Activated naive CD4-positive, alpha-beta T cell treated with anti-CD3 and anti-CD28 coated beads for 36 hours (primary cell): ENCODE results near the gene MACF1. TPM values are rescaled to one million over a fixed set of nuclear protein-coding genes. Genes with fewer than 3 reads are reported as not detected.
"Not testable (repeated sequence)": the region's sequence is repeated elsewhere in the genome, so short reads cannot be mapped to it uniquely, and the experiment has no call there.

Experiments used
- CTCF ChIA-PET: fragments of 350-600 bp; sonication (Branson Sonifier 250); formaldehyde crosslinking; loops from one replicate; lab custom pipeline; 2021; ENCODE audit warnings: antibody characterized with exemption; lab: Charles Lee
- DNase-seq: peaks from one replicate; pipeline ENCODE4 v3.0.0-alpha.2; 2020
- H3K27ac Mint-ChIP-seq: one replicate; pipeline ENCODE4 v1.8.0; 2021; ENCODE audit warnings: mild to moderate bottlenecking, mixed read lengths
- H3K27me3 Mint-ChIP-seq: one replicate; pipeline ENCODE4 v1.8.0; 2021; ENCODE audit warnings: low read depth, mixed read lengths
- H3K36me3 Mint-ChIP-seq: one replicate; pipeline ENCODE4 v1.8.0; 2021; ENCODE audit warnings: low read depth, mixed read lengths
- H3K4me1 Mint-ChIP-seq: one replicate; pipeline ENCODE4 v1.8.0; 2021; ENCODE audit warnings: low read depth, mixed read lengths
- H3K4me3 Mint-ChIP-seq: one replicate; pipeline ENCODE4 v1.8.0; 2021; ENCODE audit warnings: mild to moderate bottlenecking, moderate library complexity, mixed read lengths
- H3K9me3 Mint-ChIP-seq: one replicate; pipeline ENCODE4 v1.8.0; 2021; ENCODE audit warnings: mixed read lengths
- intact Hi-C: fragments of 100-400 bp; cut with micrococcal nuclease; formaldehyde crosslinking; loops from one replicate; pipeline ENCODE4 v1.15.1; 2023
- total RNA-seq, 2 experiments: library from RNA; stranded (reverse); gene quantifications; one replicate each; pipeline ENCODE4 v1.2.3, GENCODE V29; 2021

Gene MACF1
- total RNA-seq, 2 experiments from 2014 or later: 174 to 179 TPM

DNA sequence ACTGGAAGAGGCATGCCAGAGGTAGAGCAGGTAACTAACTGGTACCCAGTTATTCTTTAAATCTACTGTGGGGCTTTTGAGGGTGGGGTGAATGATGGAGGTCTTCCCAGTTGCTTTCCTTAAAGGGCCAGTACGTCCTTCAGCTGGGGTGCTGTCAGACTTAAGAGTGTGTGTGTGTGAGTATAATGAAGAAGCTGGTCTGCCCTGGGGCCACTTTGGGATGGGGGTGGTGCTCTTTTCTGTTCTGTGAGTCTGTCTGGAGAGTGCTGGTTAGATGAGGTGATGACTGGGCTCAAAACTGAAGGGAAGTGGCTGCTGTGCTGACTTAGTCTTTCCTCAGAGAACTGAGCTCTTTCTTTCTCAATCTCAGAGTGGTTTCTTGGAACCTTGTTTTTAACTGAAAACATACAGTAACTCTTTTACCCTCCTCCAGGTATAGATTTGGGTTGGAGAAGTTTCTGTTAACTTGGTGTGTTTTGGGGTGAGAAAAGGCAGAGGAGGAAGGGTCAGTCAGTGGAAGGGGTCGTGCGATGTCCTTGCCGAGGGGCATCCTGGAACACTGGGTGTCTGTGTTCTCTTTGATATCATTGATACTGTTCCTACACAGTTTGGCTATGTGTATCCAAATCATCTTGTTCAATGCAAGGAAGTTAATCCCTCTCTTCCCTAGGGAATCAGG, 746 bp downstream of the MACF1 start:
- Mint-ChIP-seq H3K36me3 (peaks cover 10% of the 10 kb centered on the region), H3K4me3 (peak overlapping the region; percentile 81), H3K4me1 (peaks cover 48% of the 10 kb centered on the region), H3K27me3 (no peaks in the 10 kb centered on the region), H3K27ac (peak overlapping the region; percentile 98), H3K9me3 (no peaks in the 10 kb centered on the region)
- intact Hi-C loops: loop anchor here (1.0 kb wide), 2 partner anchors 8 to 13 kb away; no protein-coding TSS in a partner anchor
- CTCF ChIA-PET: interaction anchor here (0.7 to 7.9 kb wide), 13 partner anchors 10 to 1176 kb away, joined by 3 to 100 read pairs (median 5); no protein-coding TSS in a partner anchor
- peak; percentile 83 for DNase-seq

DNA sequence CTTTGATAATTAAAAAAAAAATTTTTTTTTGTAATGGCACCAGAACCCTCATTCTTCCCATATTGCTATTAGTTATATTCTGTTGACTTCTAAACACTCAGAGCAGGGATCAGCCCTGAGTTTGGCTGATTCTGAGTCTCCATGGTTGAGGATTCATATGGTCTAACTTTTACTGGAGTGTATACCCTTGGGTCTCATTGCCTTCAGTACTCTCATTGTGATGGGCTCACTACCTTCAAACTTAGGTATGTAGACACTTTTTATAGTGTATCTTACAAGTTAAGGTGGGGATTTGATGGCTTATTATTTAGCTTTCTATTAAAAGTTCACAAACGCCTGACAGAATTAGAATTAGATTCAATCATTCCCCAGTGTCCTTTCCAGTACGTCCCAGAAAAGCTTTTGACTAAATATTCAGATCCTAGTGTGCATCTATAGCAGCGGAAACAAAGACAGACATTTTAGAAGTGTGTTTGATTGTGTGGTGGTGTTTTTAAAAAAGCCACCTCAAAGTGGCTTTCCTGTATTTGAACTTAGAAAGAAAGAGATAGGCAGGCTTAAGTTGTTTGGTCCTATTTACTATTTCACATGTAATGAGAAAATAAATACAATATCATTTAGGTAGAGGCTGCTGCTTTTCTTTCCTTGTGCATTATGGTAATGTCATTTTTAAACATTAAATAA, 1.4 kb downstream of the MACF1 start:
- intact Hi-C loops: loop anchor here (1.0 kb wide), 2 partner anchors 9 to 14 kb away; no protein-coding TSS in a partner anchor
- Mint-ChIP-seq H3K4me3 (peak overlapping the region; percentile 81), H3K9me3 (peaks cover 2% of the 10 kb centered on the region), H3K27ac (peak overlapping the region; percentile 98), H3K4me1 (peaks cover 44% of the 10 kb centered on the region), H3K36me3 (peaks cover 14% of the 10 kb centered on the region), H3K27me3 (no peaks in the 10 kb centered on the region)
- CTCF ChIA-PET: interaction anchor here (0.8 to 7.9 kb wide), 11 partner anchors 10 to 155 kb away, joined by 3 to 100 read pairs (median 6); no protein-coding TSS in a partner anchor
- no peak for DNase-seq

DNA sequence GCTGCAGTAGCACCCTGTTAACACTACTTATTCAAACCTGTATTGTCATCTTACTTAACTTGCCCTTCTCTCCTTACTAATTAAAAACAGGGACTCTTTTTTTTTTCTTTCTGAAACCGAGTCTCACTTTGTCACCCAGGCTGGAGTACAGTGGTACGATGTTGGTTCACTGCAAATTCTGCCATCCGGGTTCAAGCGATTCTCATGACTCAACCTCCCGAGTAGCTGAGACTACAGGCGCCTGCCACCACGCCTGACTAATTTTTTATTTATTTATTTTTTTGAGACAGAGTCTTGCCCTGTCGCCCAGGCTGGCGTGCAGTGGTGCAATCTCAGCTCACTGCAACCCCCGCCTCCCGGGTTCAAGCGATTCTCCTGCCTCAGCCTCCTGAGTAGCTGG, 3.9 kb downstream of the MACF1 start:
- CTCF ChIA-PET: interaction anchor here (0.6 to 7.9 kb wide), 6 partner anchors 9 to 51 kb away, joined by 3 to 100 read pairs (median 4); no protein-coding TSS in a partner anchor
- Mint-ChIP-seq H3K4me1 (peaks cover 37% of the 10 kb centered on the region), H3K27ac (peak overlapping the region; percentile 70), H3K36me3 (peaks cover 14% of the 10 kb centered on the region)
- DNase-seq, H3K4me3 Mint-ChIP-seq, H3K27me3 Mint-ChIP-seq, H3K9me3 Mint-ChIP-seq, intact Hi-C loops: not testable (repeated sequence)

DNA sequence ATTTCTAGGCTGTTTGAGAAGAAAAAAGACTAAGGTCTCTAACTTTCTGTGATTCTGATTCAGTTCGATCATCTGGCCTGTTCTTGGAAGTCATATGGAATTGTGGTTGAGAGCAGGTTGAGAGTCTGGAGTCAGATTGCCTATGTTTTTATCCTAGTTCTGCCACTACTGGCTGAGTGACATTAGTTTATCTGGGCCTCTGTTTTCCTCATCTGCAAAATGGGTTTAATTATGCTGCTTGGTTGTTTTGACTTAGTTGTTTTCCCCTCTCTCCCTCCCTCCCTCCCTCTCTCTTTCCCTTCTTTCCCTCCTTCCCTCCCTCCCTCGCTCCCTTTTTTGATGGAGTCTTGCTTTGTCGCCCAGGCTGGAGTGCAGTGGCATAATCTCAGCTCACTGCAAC, 6.2 kb downstream of the MACF1 start:
- DNase-seq: no peak
- Mint-ChIP-seq H3K9me3 (peaks cover 2% of the 10 kb centered on the region), H3K4me3 (no peak overlapping the region), H3K4me1 (peaks cover 46% of the 10 kb centered on the region), H3K27ac (no peak overlapping the region), H3K27me3 (no peaks in the 10 kb centered on the region), H3K36me3 (peaks cover 13% of the 10 kb centered on the region)
- CTCF ChIA-PET: interaction anchor here (0.6 to 7.9 kb wide), 2 partner anchors 17 to 615 kb away, joined by 4 to 100 read pairs; no protein-coding TSS in a partner anchor
- intact Hi-C loops: no loop called here

DNA sequence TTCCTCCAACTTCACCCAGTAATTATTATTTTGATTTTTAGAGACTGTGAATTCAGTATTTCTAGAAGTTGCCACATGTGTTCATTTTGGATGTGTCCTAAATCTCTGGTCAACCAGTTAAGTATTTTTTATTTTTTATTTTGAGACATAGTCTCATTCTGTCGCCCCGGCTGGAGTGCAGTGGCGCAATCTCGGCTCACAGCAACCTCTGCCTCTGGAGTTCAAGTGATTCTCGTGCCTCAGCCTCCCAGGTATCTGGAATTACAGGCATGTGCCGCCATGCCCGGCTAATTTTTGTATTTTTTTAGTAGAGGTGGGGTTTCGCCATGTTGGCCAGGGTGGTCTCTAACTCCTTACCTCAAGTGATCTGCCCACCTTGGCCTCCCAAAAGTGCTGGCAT, 8.0 kb downstream of the MACF1 start:
- H3K27ac Mint-ChIP-seq: no peak overlapping the region
- peaks cover 2% of the 10 kb centered on the region for H3K9me3 Mint-ChIP-seq
- peaks cover 46% of the 10 kb centered on the region for H3K4me1 Mint-ChIP-seq
- no peaks in the 10 kb centered on the region for H3K27me3 Mint-ChIP-seq
- H3K4me3 Mint-ChIP-seq: no peak overlapping the region
- CTCF ChIA-PET: interaction anchor here (0.7 to 4.9 kb wide), 2 partner anchors 20 to 46 kb away, joined by 3 to 55 read pairs; no protein-coding TSS in a partner anchor
- no peak for DNase-seq
- H3K36me3 Mint-ChIP-seq: peaks cover 11% of the 10 kb centered on the region
- intact Hi-C loops: no loop called here

DNA sequence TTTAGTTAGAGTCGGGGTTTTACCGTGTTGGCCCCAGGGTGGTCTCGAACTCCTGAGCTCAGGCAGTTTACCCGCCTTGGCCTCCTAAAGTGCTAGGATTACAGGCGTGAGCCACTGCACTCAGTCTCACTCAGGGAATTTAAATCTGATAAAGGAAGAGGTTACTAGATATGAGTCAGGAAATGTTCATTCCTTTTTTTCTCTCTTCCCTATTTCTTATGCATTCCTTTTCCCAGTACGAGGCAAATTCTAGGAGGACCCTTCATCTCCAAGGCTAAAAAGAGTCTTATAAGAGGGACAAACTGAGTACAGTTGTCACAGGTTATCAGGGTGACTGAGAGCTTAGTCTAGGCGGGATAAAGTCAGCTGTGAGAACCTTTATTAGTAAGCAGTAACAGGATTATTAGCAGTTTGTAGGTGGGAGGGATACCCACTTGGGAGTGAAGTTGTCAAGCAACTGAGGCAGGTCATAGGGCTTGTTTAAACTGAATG, 9.1 kb downstream of the MACF1 start:
- Mint-ChIP-seq H3K27ac (peak overlapping the region; percentile 56), H3K4me3 (no peak overlapping the region), H3K9me3 (peaks cover 2% of the 10 kb centered on the region), H3K27me3 (no peaks in the 10 kb centered on the region), H3K4me1 (peaks cover 50% of the 10 kb centered on the region), H3K36me3 (peaks cover 12% of the 10 kb centered on the region)
- intact Hi-C loops: loop anchor here (2.0 kb wide), 1 partner anchor 17 kb away; no protein-coding TSS in a partner anchor
- DNase-seq: no peak
- CTCF ChIA-PET: interaction anchor here (0.5 to 4.9 kb wide), 6 partner anchors 8 to 56 kb away, joined by 3 to 55 read pairs (median 6); partner anchors contain the start of gene MACF1

DNA sequence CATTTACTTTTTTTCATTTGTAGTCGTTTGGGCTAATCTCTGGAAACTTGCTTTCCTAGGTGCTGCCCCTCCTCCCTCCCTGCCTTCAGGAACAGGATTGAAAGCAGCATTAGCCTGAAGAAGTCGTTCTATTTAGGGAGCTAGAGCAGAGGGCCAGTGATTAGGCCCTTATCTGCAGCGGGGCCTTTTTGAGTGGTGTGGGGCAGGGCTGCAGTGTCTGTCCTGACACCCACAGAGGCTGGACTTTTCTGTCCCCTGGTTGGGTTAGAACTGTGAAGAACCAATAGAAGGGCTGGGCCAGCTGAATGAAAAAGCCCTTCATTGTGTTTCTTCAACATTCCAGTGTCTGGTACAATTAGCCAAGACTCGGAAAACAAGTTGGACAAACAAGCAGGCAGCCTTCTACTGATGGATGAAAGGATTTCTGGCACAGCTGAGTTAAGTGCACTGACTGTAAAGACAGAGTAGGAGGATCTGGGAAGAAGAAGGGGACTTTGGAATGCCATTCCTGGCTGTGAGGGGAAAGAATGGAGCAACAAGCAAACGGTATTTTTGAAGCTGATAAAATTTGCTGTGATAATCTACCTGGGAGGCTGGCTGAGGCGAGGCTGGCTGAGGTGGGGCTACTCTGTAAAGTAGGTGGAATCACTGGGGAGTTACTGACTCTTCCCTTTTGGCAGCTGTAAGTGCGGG, 9.7 kb downstream of the MACF1 start:
- Mint-ChIP-seq H3K27me3 (no peaks in the 10 kb centered on the region), H3K9me3 (peaks cover 2% of the 10 kb centered on the region), H3K4me1 (peaks cover 56% of the 10 kb centered on the region), H3K4me3 (peak overlapping the region; percentile 32), H3K36me3 (peaks cover 12% of the 10 kb centered on the region), H3K27ac (peak overlapping the region; percentile 35)
- intact Hi-C loops: loop anchor here (2.0 kb wide), 1 partner anchor 17 kb away; no protein-coding TSS in a partner anchor
- DNase-seq: no peak
- CTCF ChIA-PET: interaction anchor here (0.6 to 4.9 kb wide), 8 partner anchors 9 to 43 kb away, joined by 4 to 55 read pairs (median 8); partner anchors contain the start of gene MACF1

DNA sequence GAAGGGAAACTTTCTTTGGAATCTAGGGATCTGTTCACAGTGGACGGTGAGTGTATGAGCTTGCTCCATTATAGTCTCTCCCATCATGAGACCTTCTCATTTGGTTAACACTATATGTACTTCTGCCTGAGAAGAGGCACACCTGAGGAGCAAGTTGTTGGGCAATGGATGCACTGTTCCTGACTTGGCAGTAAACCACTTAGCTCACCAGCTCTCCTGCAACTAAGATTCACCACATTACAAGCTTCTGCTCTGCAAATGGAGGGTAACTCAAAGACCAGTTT, 10.2 kb downstream of the MACF1 start:
- Mint-ChIP-seq H3K9me3 (peaks cover 2% of the 10 kb centered on the region), H3K27me3 (no peaks in the 10 kb centered on the region), H3K36me3 (peaks cover 10% of the 10 kb centered on the region), H3K4me3 (peak overlapping the region; percentile 89), H3K4me1 (peaks cover 57% of the 10 kb centered on the region), H3K27ac (peak overlapping the region; percentile 93)
- intact Hi-C loops: loop anchor here (2.0 kb wide), 1 partner anchor 16 kb away; no protein-coding TSS in a partner anchor
- CTCF ChIA-PET: interaction anchor here (0.6 to 4.9 kb wide), 8 partner anchors 9 to 43 kb away, joined by 4 to 55 read pairs (median 8); partner anchors contain the start of gene MACF1
- DNase-seq: no peak

DNA sequence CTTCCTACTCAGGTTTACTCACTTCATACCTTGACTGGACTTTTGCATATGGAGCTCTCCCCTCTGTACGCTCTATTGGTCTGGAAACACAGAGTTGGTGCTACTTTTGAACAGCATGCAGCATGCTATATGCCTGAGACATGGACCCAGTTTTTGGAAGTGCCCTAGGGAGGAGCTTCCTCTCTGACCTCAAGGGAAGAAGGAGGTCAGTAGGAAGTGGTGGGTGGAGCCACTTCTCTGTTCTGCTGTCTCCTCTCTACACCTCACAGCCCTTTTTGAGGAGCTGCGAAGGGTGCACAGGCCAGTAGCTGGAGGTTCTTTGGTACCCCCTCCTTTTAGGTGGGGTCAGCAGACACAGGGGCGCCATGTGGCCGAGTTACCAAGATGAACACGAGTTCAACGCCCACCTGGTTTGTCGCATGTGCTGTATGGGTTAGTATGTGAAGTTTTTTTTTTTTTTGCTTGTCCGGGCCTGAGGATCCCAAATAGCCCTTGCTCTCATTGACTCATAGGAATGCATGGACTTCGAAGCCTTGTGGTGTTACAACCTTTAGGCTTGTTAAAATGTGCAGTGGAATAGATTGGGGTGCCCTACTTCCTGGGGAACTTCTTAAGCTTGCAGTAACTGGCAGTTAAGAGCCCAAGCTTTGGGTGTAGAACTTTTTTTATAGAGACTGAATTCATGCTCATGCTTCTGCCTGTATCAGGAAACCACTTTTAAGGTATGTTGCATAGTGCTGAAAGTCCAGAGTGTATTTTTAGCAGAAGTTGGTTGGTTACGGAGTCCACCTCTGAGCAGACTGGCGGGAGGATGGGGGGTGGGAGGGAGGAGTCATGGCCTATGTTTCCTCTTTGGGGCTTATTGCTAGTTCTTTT, 10.7 kb downstream of the MACF1 start:
- H3K9me3 Mint-ChIP-seq: peaks cover 2% of the 10 kb centered on the region
- peaks cover 9% of the 10 kb centered on the region for H3K36me3 Mint-ChIP-seq
- peak; percentile 64 for DNase-seq
- no peaks in the 10 kb centered on the region for H3K27me3 Mint-ChIP-seq
- intact Hi-C loops: loop anchor here (1.0 to 5.0 kb wide), 4 partner anchors 16 to 33 kb away; no protein-coding TSS in a partner anchor
- peaks cover 58% of the 10 kb centered on the region for H3K4me1 Mint-ChIP-seq
- peak overlapping the region; percentile 93 for H3K27ac Mint-ChIP-seq
- CTCF ChIA-PET: interaction anchor here (0.7 to 4.9 kb wide), 8 partner anchors 10 to 42 kb away, joined by 5 to 55 read pairs (median 8); partner anchors contain the start of gene MACF1
- peak overlapping the region; percentile 89 for H3K4me3 Mint-ChIP-seq

DNA sequence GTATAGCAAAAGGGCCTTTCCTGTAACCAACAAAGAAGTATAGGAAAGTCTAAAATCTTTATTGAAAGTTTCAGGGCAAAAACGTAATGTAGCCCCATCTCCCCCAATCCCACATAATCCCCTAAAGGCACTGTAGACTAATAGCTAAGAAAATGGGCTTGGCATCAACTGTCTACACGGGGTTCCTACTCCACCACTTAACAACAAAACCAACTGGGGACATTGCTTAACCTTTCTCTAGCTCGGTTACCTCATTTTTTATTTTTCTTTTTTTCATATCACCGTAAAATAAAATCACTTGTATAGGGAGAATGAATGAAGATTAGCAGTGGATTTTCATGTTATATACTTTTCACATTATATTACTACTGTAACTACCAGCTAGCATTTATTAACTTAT, 12.3 kb downstream of the MACF1 start:
- DNase-seq: no peak
- H3K9me3 Mint-ChIP-seq: no peaks in the 10 kb centered on the region
- CTCF ChIA-PET: interaction anchor here (0.6 to 4.9 kb wide), 5 partner anchors 11 to 389 kb away, joined by 4 to 55 read pairs (median 26); partner anchors contain the start of gene MACF1
- H3K27ac Mint-ChIP-seq: peak overlapping the region; percentile 93
- peaks cover 8% of the 10 kb centered on the region for H3K36me3 Mint-ChIP-seq
- intact Hi-C loops: loop anchor here (5.0 kb wide), 1 partner anchor 34 kb away; no protein-coding TSS in a partner anchor
- no peaks in the 10 kb centered on the region for H3K27me3 Mint-ChIP-seq
- H3K4me3 Mint-ChIP-seq: peak overlapping the region; percentile 89
- H3K4me1 Mint-ChIP-seq: peaks cover 69% of the 10 kb centered on the region
